K562 (cell line): ENCODE data around the gene MRTFB. TPM values are rescaled to one million over a fixed set of nuclear protein-coding genes. Genes with fewer than 3 reads are reported as not detected.

ENCODE experiments used
- CHD7 ChIP-seq: fragments of 200-600 bp; sonication (generic); IDR thresholded peaks from one replicate; pipeline ENCODE4 v1.6.1; 2012; ENCODE audit warnings: mild to moderate bottlenecking, low read depth, low read length, inconsistent platforms
- ELK1 ChIP-seq: sonication (generic); formaldehyde crosslinking; IDR thresholded peaks from 2 replicates; pipeline ENCODE4 v1.8.1; 2022; ENCODE audit warnings: missing genetic modification reagents
- HINFP ChIP-seq: fragments of 450-650 bp; conservative IDR thresholded peaks from 2 replicates; pipeline ENCODE4 v1.6.1; 2016; ENCODE audit warnings: missing genetic modification characterization, low read depth, mild to moderate bottlenecking, control low read depth, missing compliant biosample characterization
- HOMEZ ChIP-seq: fragments of 250-450 bp; sonication (Bioruptor Pico); IDR thresholded peaks from 2 replicates; pipeline ENCODE4 v1.4.0; 2020; ENCODE audit warnings: mild to moderate bottlenecking, moderate library complexity
- KAT2B ChIP-seq: IDR thresholded peaks from one replicate; pipeline ENCODE4 v1.6.1; 2012; ENCODE audit warnings: low read depth, mild to moderate bottlenecking, control low read depth, inconsistent platforms, low read length, moderate library complexity
- MAFG ChIP-seq: fragments of 450-650 bp; conservative IDR thresholded peaks from 2 replicates; pipeline ENCODE4 v1.6.1; 2016; ENCODE audit warnings: missing genetic modification characterization, missing compliant biosample characterization
- MAFK ChIP-seq: IDR thresholded peaks from 2 replicates; pipeline ENCODE4 v1.6.1; 2011; ENCODE audit warnings: low read length, improper control_type of control experiment
- SIRT6 ChIP-seq: IDR thresholded peaks from one replicate; pipeline ENCODE4 v1.6.1; 2012; ENCODE audit warnings: low read depth, mild to moderate bottlenecking, control low read depth, inconsistent platforms, low read length, moderate library complexity
- SMARCE1 ChIP-seq: fragments of 450-650 bp; IDR thresholded peaks from 2 replicates; pipeline ENCODE4 v1.7.1; 2016; ENCODE audit warnings: mild to moderate bottlenecking
- ZKSCAN8 ChIP-seq: fragments of 200-800 bp; sonication (Bioruptor generic); IDR thresholded peaks from 2 replicates; pipeline ENCODE4 v1.6.1; 2016; ENCODE audit warnings: missing genetic modification characterization, missing compliant biosample characterization
- ZNF354B ChIP-seq: fragments of 250-450 bp; sonication (Bioruptor Pico); IDR thresholded peaks from 2 replicates; pipeline ENCODE4 v1.4.0; 2020
- ZNF77 ChIP-seq: fragments of 250-450 bp; sonication (Bioruptor Pico); IDR thresholded peaks from 2 replicates; pipeline ENCODE4 v1.5.0; 2020
- polyA plus RNA-seq, 8 experiments: library from polyadenylated mRNA; depleted of rRNA in 4 of 8; stranded (reverse) in 5 of 8; unstranded in 3 of 8; fragments of >200 nt; fragmentation: Nextera tagmentation in 2 of 8; fragmentation: Illumina TruSeq in 1 of 8; extraction: Ambion mirVana in 2 of 8; extraction: Trizol in 1 of 8; gene quantifications; 2 replicates each; pipeline versions ENCODE4 v1.2.1 to v1.2.3, GENCODE V29; 2011 to 2014; ENCODE audit warnings: inconsistent platforms in 1 of 8, missing spikeins in 1 of 8
- total RNA-seq, 7 experiments: library from RNA; depleted of rRNA in 6 of 7; stranded (reverse); fragments of >200 nt in 6 of 7; fragmentation: Illumina TruSeq in 2 of 7; extraction: Trizol in 2 of 7; gene quantifications; 2 replicates each; pipeline versions ENCODE4 v1.2.1 to v1.2.3, GENCODE V29; 2011 to 2021; ENCODE audit warnings: low replicate concordance in 1 of 7

The MRTFB gene
- total and polyA plus RNA-seq, 9 of the 15 experiments (the other 6 are each of a cell fraction or from before 2014, with no cell fraction given) = 2.2 to 12.7 (median 7.0) TPM

GRCh38 chr16:14148016-14148415 lies 76.9 kb downstream of the MRTFB start (continued):
- TF ChIP-seq ELK1 (CRISPR knock-in tag) (no peak), ZNF77 (CRISPR knock-in tag) (no peak), KAT2B (no peak), CHD7 (no peak), SMARCE1 (no peak), MAFG (tag) (peak; percentile 44; the same call in 1 of the 2 replicates), ZKSCAN8 (no peak), MAFK (peak; percentile 12; the same call in 1 of the 2 replicates), SIRT6 (no peak), ZNF354B (no peak), HINFP (tag) (no peak), HOMEZ (CRISPR knock-in tag) (no peak)
